Measurements from ENCODE around the gene TREX2. TPM values are rescaled to one million over a fixed set of nuclear protein-coding genes. Genes with fewer than 3 reads are reported as not detected.

TREX2 gene
- total and polyA plus RNA-seq, 10 of the 15 experiments (the other 5 are each of a cell fraction or from before 2014, with no cell fraction given): 0.09 to 0.97 (median 0.60) TPM; not detected in 3

- intact Hi-C loops (cut with micrococcal nuclease; ENCODE audit: unreplicated experiment) (no loop called here), in situ Hi-C loops (cut with MboI) (no loop called here)
- ChIA-PET RAD21 (ENCODE audit: unreplicated experiment) (no interaction called here), CTCF (no interaction called here), SMC1A (ENCODE audit: uncharacterized antibody, unreplicated experiment) (no interaction called here), POLR2A (no interaction called here)
- Histone ChIP-seq H3K4me1 (ENCODE audit: control insufficient read depth, insufficient read depth, low read length) (no peaks in the 10 kb centered on the region), H3K36me3 (ENCODE audit: control insufficient read depth in 2 of 2, insufficient read depth in 2 of 2, low read length in 1 of 2) (no peaks in the 10 kb centered on the region), H2AFZ (ENCODE audit: control insufficient read depth, low read depth, low read length) (no peak overlapping the region), H3K4me3 (no peak overlapping the region), H3K79me2 (ENCODE audit: control insufficient read depth, insufficient read depth, low read length) (no peaks in the 10 kb centered on the region), H3K27ac (ENCODE audit: control insufficient read depth, insufficient read depth) (no peak overlapping the region), H3K4me2 (ENCODE audit: control insufficient read depth, insufficient read depth) (no peak overlapping the region), H3K9ac (ENCODE audit: control insufficient read depth, insufficient read depth, low read length) (no peak overlapping the region), H3K27me3 (replicated peaks in 1 of 2; ENCODE audit: control insufficient read depth in 2 of 2, insufficient read depth in 2 of 2, low read length in 1 of 2) (no peaks in the 10 kb centered on the region), H3K9me3 (replicated peaks; ENCODE audit: control insufficient read depth, insufficient read depth, low read length) (no peaks in the 10 kb centered on the region; the same call in 2 of the 3 replicates), H4K20me1 (ENCODE audit: control insufficient read depth, insufficient read depth) (no peaks in the 10 kb centered on the region)
- TF ChIP-seq IRF3 (IDR thresholded peaks at IDR 0.05) (no peak), POU2F2 (IDR thresholded peaks at IDR 0.05; ENCODE audit: borderline replicate concordance, low read depth, low read length) (no peak), WRNIP1 (IDR thresholded peaks at IDR 0.05; ENCODE audit: borderline replicate concordance, low read depth, low read length) (no peak), RAD21 (IDR thresholded peaks at IDR 0.05; ENCODE audit: insufficient read depth, low read depth, low read length) (no peak), ASH2L (IDR thresholded peaks at IDR 0.05; ENCODE audit: borderline replicate concordance, low read depth) (no peak), SREBF1 (IDR thresholded peaks at IDR 0.05; ENCODE audit: low read length) (no peak), ATF7 (IDR thresholded peaks at IDR 0.05; ENCODE audit: low read depth) (no peak), E4F1 (IDR thresholded peaks at IDR 0.05; ENCODE audit: borderline replicate concordance, partially characterized antibody) (no peak), ZNF592 (IDR thresholded peaks at IDR 0.05) (no peak), SMARCA5 (IDR thresholded peaks at IDR 0.05) (no peak), MYC (IDR thresholded peaks at IDR 0.05; ENCODE audit: insufficient read depth, insufficient read length, insufficient replicate concordance, low read length, severe bottlenecking) (no peak)
- ATAC-seq: no peak
- no TSS peak for BruUV-seq (replicated peaks)
- WGBS (ENCODE audit: insufficient coverage, insufficient replicate concordance, low lambda C conversion rate, missing lambda C conversion rate): 72% methylated on average over 28 of the region's 30 CpGs
- no peak for FAIRE-seq
- DNase-seq (ENCODE audit: low read depth, low spot score): no peak
Measured at GRCh38 chrX:153409414-153410101, 36.3 kb downstream of the TREX2 start.
